Hippocampal formation (tissue), 2 donors: Measurements from ENCODE around the gene DCUN1D3.
"Not testable (repeated sequence)": the region's sequence is repeated elsewhere in the genome, so short reads cannot be mapped to it uniquely, and the experiment has no call there.

Experiments used
- DNase-seq, 2 donors: peaks; one replicate each; lab custom pipeline; 2025; lab: John Stamatoyannopoulos, UW

DCUN1D3 gene

GRCh38 chr16:20887207-20887606 is 13.0 kb downstream of the DCUN1D3 start:
- no peak for DNase-seq

DNA sequence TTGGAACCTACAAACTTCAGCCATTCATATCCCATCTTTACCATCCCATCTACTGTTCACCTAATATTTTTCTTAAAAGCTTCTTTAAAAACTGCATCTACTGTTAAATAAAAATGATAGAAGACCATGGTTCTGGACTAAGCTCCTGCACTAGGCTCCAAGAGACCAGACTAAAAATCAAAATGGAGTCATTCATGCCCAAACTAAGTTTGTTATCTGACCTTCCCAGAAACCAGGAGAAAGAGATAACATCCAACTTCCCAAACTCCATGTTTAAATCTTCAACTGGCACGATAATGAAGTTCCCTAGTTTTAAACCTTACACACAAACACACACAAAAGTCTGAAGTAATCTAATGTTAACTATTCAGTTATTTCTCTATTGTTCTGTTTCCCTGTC is 13.8 kb downstream of the DCUN1D3 start:
- DNase-seq, result no peak

DNA sequence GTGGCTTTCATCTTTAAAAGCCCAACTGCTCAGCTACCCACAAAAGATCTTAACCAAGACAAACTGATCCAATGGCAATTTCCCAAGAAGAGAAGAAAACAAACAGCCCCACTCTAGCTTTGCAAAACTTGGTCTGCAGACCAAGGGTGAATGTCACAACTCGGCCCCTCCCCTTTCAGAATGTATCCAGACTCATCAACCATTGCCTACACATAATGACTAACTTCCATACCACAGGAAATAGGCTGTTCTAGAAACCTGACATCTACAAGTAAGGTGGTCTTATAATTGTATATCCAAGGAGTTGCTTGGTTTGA is 16.0 kb downstream of the DCUN1D3 start:
- DNase-seq, result no peak

GRCh38 chr16:20883554-20884239 is 16.5 kb downstream of the DCUN1D3 start:
- DNase-seq, result no peak

DNA sequence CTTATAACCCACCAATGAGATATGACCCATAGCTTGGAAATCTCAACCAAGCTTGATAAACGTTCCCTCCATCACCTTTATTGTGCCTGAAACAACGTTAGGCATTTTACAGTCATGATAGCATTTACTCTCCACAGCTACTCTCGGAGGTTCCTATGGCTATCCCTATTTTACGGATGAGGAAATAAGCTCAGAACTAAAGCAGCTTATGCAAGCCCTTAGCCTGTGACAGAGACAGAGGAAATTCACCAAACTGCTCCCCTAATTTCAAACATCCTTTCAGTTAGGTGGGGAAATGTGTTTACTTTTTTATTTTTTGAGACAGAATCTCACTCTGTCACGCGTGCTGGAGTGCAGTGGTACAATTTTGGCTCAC is 18.7 kb downstream of the DCUN1D3 start:
- no peak for DNase-seq

- DNase-seq, result no peak
Measured at GRCh38 chr16:20880867-20881502, 19.2 kb downstream of the DCUN1D3 start.

DNA sequence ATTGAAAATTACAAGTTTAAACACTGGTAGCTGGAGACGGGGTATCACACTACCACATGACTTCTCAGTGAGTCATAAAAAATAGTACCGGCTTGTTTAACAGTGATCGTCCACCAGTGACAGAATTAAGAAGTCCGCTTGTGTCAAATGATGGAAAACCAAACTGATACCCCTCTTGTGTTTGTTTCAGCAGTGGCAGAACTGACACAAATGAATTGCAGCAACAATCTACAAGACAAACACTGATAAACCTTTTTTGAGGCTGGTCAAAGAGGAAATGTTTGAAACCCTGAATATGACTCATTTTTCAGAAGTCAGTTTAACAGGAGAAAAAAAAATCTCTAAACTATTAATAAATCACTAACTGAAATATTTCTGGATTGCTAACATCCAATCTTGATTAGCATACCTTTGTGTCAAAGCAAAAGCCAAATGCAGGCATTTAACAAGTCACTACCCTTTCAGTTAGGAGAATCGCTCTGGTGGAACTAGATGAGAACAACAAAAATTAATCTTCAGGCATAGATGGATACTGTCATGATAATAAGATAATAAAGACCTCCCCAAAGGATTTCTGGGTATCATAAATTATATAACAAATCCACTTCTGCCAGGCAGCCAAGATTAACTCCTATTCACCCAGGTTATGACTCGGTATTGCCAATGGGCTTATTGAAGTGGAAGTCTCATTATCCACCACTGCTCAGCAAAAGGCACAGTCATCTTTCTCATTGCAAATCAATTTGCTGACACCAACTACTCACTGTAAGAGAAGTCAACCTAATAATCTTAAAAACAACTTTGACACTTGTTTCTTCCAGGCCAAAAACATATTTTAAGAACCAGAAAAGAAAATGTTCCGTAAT is 20.8 kb downstream of the DCUN1D3 start:
- DNase-seq, result no peak

GRCh38 chr16:20878682-20879147 is 21.4 kb downstream of the DCUN1D3 start:
- no peak for DNase-seq

- no peak for DNase-seq
Measured at GRCh38 chr16:20875355-20875650, 24.9 kb downstream of the DCUN1D3 start.

DNA sequence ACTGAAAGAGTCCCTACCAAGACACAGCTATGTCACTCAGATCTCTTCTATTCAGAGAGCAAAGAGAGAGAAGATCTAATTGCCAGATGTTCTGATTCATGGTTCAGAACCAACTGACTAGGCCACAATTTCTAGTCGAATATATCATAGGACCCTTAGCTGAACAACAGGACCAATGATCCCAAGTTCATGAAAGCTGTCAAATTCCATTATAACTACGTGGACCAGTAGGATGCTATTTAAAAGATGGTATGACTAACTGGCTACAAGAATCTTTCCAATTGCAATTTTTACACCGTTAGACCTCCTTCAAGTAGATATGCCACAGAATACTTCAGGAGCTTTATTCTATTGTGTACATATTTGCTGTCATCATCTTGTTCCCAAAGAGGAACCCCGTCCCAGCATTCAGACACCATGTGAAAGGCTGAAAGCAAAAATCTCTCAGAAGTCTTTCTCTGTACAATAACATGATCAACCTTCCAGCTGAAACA is 26.0 kb downstream of the DCUN1D3 start:
- no peak for DNase-seq

DNA sequence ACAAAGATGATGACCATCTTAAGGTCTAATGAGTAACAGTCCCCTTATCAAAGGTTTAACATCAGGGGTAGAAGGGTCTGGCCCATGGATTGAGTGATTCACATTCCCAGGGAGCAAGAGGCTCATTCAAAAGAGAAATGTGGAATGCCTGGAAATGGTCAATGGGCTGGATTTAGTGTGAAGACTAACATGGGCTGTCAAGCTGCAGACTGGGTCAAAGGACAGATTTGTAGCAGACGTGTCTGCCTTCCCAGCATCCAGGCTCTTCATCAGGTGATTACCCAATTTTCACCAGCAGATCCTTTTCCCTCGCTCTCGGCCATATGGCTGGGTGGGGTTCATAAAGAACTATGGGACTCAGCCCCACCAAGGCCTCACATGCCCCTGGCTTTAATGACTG is 26.8 kb downstream of the DCUN1D3 start:
- DNase-seq, result no peak

GRCh38 chr16:20871941-20872815 is 28.0 kb downstream of the DCUN1D3 start:
- no peak for DNase-seq

DNA sequence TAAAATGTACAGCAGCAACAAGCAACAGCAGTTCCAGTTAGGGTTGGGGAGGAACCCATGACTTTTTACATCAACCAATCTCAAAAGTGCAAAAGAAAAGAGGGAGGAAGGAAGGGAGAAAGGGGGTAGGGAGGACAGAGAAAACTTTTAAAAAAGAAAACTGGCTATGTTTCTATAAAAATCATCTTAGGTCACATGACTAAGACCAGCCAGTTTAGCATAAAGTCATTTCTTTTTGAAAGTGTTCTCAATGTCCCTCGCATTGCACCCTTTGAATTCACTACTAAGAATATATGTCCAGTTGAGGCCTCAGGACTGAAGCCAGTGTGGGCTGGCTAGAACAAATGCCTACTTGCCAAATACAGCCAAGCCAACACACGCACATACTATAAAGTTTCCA is 28.9 kb downstream of the DCUN1D3 start:
- no peak for DNase-seq

GRCh38 chr16:20870122-20870820 is 29.9 kb downstream of the DCUN1D3 start:
- DNase-seq, result no peak

DNA sequence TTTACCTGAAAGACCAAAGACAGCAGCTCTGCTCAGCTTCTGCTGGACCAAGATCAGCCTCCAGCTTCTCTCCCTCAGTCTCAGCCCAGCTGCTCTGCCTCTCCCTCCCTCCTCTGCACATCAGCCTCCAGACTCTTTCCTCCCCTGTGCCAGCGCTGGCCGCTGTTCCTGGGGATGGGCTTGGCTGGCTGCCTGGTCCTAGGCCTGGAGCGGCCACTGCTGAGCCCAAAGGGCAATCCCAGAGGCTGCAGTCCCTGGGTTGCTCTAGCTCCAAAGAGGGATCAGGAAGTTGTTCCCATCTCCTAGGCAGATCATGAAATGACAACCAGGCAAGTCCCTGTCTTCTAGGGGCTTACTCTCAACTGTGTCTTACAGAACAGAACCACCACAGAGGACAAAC is 31.3 kb downstream of the DCUN1D3 start:
- DNase-seq, result peak; percentile 79 to 86

- no peak for DNase-seq
Measured at GRCh38 chr16:20867585-20867984, 32.6 kb downstream of the DCUN1D3 start.

GRCh38 chr16:20866801-20867200 is 33.4 kb downstream of the DCUN1D3 start:
- no peak for DNase-seq

- DNase-seq, result peak in 1 of 2 donors; percentile 27
Measured at GRCh38 chr16:20866145-20866772, 33.9 kb downstream of the DCUN1D3 start.

- DNase-seq, result no peak
Measured at GRCh38 chr16:20865420-20866131, 34.6 kb downstream of the DCUN1D3 start.

- DNase-seq, result not testable (repeated sequence)
Measured at GRCh38 chr16:20864376-20864775, 35.8 kb downstream of the DCUN1D3 start.
